DLD1 (cell line): ENCODE data around the gene MBD3L5.
"Not testable (repeated sequence)": the region's sequence is repeated elsewhere in the genome, so short reads cannot be mapped to it uniquely, and the experiment has no call there.

Source experiments
- in situ Hi-C: cut with HindIII; loops from 2 replicates; pipeline ENCODE4 v1.10.0; 2017; ENCODE audit warnings: low sequenced_read_pairs

MBD3L5 gene

GRCh38 chr19:7051421-7051820 is 21.0 kb downstream of the MBD3L5 start:
- in situ Hi-C loops, result not testable (repeated sequence)

DNA sequence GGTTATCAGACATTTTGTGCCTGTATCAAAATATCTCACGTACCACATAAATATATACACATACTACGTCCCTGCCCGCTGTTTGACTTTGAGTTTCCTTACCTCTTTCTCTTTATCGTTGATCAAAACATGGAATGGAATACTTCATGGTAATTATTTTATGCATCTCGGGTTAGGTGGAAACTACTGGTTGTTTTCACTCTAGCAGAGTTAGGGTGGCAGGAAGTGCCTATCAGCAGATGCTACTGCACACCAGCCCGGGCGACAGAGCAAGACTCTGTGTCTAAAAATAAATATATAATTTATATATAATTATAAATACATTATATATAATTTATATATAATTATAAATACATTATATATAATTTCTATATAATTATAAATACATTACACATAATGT is 22.5 kb downstream of the MBD3L5 start:
- in situ Hi-C loops, result not testable (repeated sequence)

DNA sequence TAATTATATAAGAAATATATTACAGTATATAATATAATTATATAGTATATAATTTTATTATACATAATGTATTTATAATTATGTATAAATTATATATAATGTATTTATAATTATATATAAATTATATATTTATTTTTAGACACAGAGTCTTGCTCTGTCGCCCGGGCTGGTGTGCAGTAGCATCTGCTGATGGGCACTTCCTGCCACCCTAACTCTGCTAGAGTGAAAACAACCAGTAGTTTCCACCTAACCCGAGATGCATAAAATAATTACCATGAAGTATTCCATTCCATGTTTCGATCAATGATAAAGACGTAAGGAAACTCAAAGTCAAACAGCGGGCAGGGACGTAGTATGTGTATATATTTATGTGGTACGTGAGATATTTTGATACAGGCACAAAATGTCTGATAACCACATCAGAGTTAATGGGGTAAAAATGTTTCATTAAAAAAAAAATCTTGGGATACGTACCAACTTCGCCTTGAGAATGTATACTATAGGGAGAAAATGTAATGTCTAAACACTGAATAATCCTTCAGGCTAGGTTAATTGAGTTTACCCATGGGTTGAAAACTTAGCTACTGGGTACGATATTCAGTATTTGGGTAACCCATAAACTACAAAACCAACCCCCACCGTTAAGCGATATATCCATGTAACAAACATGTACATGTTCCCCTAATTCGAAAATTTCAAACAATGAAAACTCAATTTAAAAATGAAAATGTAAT is 24.4 kb downstream of the MBD3L5 start:
- in situ Hi-C loops, result not testable (repeated sequence)

DNA sequence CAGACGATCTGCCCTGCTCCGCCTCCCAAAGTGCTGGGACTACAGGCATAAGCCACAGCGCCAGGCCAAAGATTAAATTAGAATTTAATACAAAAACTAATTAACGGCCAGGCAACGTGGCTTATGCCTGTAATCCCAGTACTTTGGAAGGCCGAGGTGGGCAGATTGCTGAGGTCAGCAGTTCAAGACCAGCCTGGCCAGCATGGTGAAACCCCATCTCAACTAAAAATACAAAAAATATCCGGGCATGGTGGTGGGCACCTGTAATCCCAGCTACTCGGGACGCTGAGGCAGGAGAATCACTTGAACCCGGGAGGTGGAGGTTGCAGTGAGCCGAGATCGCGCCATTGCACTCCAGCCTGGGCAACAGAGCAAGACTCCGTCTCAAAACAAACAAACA is 25.3 kb downstream of the MBD3L5 start:
- in situ Hi-C loops, result not testable (repeated sequence)

- in situ Hi-C loops, result not testable (repeated sequence)
These were observed 26.0 kb downstream of the MBD3L5 start for GRCh38 chr19:7056371-7056770.

GRCh38 chr19:7058576-7058975 is 28.2 kb downstream of the MBD3L5 start, which contains the start of gene MBD3L3:
Gene MBD3L3 (minus strand): TSS chr19:7058676. CDS start chr19:7058605, 71 bp downstream.
- in situ Hi-C loops, result not testable (repeated sequence)

- in situ Hi-C loops, result not testable (repeated sequence)
These were observed 29.6 kb downstream of the MBD3L5 start for GRCh38 chr19:7059977-7060376.

DNA sequence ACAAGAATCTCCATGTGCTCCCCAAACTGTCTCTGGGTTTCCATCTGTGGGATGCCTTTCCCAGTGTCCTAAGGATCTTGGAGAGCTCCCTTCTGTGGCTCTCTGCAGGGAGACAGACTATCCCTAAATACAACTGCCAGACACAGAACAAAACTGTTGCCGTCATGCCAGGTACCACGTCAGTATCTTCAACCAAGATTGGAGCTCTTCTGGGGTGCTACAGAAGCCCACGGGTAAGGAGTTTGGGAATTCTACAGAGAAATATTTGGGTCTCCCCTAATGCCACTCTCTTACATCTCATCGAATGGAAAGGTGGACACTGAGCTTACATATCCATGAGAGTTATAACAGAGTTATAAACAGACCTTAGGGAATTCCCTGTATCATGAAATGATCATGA is 33.0 kb downstream of the MBD3L5 start:
- in situ Hi-C loops, result no loop called here

DNA sequence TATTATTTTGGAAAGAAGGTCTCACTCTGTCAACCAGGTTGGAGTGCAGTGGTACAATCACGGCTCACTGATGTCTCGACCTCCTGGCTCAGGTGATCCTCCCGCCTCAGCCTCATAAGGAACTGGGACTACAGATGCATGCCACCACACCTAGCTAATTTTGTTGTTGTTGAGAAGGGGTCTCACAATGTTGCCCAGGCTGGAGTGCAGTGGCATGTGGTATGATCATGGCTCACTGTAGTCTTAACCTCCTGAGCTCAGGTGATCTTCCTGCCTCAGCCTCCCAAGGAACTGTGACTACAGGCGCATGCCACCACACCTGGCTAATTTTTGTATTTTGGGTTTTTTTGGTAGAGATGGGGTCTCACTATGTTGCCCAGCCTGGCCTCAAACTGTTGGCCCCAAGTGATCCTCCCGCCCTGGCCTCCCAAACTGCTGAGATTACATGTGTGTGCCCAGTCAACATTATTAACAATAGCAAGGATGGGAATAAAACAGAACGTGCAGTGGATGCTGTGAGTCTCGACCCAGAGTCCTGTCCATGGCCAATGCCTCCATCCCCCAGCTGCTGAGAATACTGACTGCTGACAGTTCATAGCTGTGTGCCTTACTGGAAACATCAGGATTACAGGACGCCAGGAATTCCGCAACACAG is 33.5 kb downstream of the MBD3L5 start:
- in situ Hi-C loops, result no loop called here

DNA sequence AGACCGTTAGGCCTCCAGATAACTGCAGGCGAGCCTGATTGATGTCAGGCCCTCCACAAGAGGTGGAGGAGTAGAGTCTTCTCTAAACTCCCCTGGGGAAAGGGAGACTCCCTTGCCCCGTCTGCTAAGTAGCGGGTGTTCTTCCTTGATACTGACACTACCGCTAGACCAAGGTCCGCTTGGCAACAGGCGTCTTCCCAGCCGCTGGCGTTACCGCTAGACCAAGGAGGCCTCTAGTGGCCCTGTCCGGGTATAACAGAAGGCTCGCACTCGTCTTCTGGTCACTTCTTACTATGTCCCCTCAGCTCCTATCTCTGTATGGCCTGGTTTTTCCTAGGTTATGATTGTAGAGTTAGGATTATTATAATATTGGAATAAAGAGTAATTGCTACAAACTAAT is 36.7 kb downstream of the MBD3L5 start:
- in situ Hi-C loops, result not testable (repeated sequence)

- in situ Hi-C loops, result no loop called here
These were observed 37.3 kb downstream of the MBD3L5 start for GRCh38 chr19:7067716-7068115.

DNA sequence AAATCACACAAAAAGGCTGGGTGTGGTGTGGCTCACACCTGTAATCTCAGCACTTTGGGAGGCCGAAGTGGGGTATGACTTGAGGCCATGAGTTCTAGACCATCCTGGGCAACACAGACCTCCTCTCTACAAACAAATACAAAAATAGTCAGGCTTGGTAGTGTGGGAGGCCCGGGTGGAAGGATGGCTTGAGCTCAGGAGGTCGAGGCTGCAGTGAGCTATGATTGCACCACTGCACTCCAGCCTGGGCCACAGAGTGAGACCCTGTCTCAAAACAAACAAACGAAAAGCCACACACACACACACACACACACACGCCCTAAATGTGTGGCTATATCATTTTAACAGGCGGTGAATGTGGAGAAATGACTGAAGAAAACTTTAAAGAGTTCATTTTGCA is 38.2 kb downstream of the MBD3L5 start:
- in situ Hi-C loops, result no loop called here

- in situ Hi-C loops, result no loop called here
These were observed 38.9 kb downstream of the MBD3L5 start, which contains the start of gene ZNF557 for GRCh38 chr19:7069042-7069903. Gene ZNF557 (plus strand): TSS chr19:7069703. CDS start chr19:7075075, 5,372 bp downstream.

- in situ Hi-C loops, result no loop called here
These were observed 39.5 kb downstream of the MBD3L5 start for GRCh38 chr19:7069904-7070226.

DNA sequence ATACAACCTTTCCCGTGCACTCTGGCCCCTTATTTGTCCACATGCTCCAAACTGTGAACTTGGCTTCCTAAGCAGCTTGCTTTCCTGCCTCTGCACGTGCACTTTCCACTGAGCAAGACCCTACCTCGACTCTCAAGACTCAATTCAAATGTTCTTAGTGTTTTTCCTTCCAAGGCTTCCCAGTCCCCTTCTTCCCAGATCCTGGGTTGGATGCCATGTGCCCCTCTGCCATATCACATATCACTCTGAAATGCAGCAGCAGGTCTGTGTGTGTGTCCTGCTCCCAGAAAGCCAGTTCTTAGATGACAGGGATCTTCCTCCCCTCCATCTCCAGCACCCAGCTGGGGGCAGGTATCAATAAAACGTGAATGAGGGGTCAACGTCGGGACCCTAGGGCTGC is 42.2 kb downstream of the MBD3L5 start:
- in situ Hi-C loops, result no loop called here

DNA sequence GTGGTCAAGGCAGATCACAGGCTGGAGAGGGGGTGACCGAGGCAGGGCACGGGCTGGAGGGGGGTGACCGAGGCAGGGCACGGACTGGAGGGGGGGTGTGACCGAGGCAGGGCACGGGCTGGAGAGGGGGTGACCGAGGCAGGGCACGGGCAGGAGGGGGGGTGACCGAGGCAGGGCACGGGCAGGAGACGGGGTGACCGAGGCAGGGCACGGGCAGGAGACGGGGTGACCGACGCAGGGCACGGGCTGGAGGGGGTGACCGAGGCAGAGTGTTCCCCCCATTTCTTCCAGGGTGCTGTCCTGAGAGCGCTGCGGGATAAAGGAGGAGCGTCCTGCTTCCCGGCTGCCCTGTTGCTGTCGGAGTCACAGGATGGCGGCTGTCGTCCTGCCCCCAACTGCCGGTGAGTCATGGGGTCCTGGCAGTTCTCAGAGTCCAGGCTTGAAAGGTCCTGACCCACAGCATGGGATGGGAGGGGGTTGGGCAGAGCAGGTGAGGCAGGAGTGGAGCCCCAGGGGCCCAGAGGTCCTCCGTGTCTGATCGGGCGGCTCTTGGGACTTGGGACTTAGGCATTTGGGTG is 44.4 kb downstream of the MBD3L5 start:
- in situ Hi-C loops, result no loop called here

DNA sequence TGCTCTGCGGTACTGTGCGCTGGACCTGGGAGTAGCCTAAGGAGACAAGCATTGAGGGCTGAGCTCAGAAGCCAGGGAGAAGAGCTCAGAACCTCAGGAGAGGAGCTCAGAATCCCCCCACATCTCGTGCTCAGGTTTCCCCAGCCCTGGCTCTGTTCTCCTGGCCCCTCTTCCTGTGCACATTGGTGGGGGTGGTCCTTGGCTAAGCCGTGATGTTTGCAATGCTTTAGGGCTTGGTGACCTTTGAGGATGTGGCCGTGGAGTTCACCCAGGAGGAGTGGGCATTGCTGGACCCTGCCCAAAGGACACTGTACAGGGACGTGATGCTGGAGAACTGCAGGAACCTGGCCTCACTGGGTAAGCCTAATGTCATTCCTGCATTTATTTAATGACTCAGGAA is 45.8 kb downstream of the MBD3L5 start:
- in situ Hi-C loops, result no loop called here

DNA sequence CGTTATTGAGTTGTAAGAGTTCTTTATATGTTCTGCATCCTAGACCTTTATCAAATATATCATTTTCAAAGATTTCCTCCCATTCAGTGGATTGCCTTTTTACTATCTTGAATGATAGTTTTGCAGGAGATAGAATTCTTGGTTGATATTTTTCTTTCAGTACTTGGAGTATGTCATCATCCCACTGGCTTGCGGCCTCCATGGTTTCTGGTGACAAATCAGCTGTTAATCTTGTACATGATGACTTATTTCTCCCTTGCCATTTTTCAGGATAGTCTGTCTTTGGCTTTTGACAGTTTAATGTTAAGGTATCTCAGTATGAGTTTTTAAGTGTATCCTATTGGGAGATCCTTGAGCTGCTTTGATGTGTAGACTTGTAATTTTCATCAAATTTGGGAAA is 47.6 kb downstream of the MBD3L5 start:
- in situ Hi-C loops, result no loop called here
